MM.1S (cell line): ENCODE measurements around the gene FBLIM1.

Experiments
- CTCF ChIP-seq: fragments of 300-600 bp; sonication (generic); IDR thresholded peaks from 2 replicates; pipeline ENCODE4 v1.5.1; 2016; ENCODE audit warnings: antibody characterized with exemption, low read length, mixed read lengths
- EZH2 ChIP-seq: fragments of 300-600 bp; sonication (generic); optimal IDR thresholded peaks from 2 replicates; pipeline ENCODE3; 2017; ENCODE audit warnings: low read depth, mild to moderate bottlenecking, antibody characterized with exemption, low read length, mixed read lengths

DNA sequence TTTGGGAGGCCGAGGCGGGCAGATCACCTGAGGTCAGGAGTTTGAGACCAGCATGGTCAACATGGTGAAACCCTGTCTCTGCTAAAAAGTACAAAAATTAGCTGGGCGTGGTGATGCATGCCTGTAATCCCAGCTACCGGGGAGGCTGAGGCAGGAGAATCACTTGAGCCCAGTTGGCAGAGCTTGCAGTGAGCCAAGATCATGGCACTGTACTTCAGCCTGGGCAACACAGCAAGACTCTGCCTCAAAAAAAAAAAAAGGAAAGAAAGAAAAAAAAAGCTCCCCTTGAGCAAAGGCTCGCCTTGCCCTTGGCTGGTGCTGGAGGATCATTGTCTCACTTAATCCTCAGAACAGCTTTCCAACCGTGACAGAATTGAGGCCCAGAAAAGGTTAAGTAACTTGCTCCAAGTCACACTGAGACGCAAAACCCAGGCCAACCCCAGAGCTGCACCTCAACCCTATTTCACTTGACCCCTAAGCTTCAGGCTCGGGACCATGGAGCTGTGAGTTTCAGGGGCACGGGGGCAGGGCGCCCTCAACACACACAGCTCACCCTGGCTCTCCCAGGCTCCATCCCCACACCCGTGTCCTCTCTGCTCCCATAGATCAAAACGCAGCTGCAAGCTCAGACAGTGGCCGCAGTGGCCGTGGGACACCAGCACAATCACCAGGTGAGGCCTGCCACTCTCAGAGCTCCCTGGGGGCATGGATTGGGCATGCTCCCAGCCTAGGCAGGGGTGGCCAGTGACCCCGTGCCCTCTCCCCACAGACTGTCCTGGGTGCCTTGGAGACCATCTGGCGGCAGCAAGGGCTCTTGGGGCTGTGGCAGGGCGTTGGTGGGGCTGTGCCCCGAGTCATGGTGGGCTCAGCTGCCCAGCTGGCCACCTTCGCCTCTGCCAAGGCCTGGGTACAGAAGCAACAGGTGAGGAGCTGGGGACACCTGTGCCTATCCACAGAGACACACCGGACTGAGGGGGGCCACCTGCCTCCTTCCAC lies 21.0 kb upstream of the FBLIM1 start:
- TF ChIP-seq EZH2 (no peak), CTCF (no peak)
